NT2/D1 (cell line): ENCODE data around the gene NDUFAF3.

ENCODE experiments used
- YY1 ChIP-seq: IDR thresholded peaks from 2 replicates; pipeline ENCODE4 v1.6.1; 2011; ENCODE audit not compliant: insufficient read length, insufficient read depth
- ZNF274 ChIP-seq: IDR thresholded peaks from 2 replicates; pipeline ENCODE4 v1.6.1; 2011; ENCODE audit warnings: mild to moderate bottlenecking, low read depth, low read length

- TF ChIP-seq ZNF274 = no peak
- no peak for TF ChIP-seq YY1
Observed at GRCh38 chr3:49001155-49001554, 20.8 kb upstream of the NDUFAF3 start.
